ENCODE data around the gene SRRM3.
A peak's percentile ranks its signal among the peaks of the same experiment; 100 is the strongest.
"Not testable (repeated sequence)": the region's sequence is repeated elsewhere in the genome, so short reads cannot be mapped to it uniquely, and the experiment has no call there.

Gene SRRM3

DNA sequence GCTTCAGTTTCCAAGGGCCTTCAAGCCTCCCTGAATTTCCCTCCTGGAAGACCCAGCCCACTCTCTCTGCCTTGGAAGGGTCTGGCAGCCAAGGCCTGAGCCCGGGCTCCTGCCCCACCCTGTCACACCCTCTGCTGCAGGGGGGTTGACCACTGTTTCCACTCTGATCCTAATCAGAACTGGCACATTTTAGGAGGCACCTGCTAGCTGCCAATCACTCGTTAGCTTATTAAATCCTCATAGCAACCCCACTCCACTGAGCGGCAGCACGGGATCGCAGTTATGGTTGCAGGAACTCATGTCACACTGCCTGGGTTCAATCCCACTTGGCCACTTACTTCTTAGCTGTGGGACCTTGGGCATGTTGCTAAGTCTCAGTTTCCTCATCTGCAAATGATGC, 113.7 kb downstream of the SRRM3 start:
- peak; percentile 52 for DNase-seq (ENCODE audit: low spot score)

DNA sequence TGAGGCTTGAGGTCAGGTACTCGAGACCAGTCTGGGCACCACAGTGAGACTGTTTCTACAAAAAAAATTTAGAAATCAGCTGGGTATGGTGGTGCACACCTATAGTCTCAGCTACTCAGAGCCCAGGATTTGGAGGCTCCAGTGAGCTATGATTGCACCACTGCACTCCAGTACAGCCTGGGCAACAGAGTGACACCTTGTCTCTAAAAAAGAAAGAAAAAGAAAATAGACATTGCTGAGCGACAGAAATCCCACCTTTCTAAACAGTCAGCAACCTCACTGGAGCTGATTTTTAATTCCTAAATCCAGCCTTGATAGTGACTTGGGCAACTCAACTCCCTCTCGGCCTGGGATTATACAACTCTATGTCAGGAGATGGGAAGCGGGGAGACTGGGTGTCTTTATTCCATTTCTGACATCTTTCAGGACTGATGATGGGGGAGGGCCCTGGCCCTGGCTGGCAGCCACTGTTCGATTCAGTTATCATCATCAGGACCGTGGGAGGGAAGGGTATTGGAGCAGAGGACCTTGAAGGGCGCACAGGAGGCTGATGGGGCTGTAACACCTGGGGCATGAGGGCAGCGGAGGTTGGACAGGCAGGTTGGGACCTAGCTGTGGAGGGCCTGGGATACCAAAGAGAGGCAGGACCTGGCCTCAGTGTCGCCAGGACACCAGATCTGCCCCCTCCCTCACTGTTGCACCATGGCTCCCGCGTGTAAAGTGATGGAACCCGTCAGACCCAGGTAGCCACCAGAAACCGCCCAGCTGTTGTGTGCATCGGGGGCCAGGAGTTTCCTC, 115.5 kb downstream of the SRRM3 start:
- no peak for DNase-seq (ENCODE audit: low spot score)

DNA sequence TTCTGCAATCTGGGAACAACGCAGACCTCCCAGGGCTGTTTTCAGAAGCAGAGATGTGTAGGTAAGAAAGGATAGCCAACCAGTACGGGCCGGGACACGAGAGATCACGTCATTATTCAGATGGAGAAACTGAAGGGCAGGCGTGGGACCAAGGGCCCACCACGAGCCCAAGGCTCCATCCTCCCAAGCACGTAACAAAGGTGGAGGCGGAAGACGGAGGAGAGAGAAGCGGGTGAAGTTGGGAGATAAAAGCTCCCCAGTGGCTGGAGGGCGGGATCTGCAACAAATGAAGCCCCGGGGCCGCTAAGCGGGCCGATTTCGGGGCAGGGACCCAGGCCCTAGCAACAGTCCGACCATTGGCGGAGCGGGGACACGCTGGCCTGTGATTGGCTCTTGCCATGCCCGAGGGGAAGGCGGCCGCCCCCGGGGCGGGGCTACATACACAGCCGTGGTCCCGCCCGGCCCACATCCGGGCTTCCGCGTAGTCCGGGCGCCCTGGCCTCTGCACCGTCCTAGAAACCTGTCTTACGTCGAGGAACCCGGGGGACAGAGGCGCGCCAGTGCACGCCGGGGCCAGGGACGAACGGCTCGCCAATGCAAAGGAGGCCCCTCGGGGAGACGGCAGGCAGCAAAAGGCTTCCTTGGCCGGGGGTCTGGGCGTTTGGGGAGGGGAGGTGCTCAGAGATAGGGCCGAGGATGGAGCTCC, 116.2 kb downstream of the SRRM3 start:
- DNase-seq (ENCODE audit: low spot score): peak; percentile 95

DNA sequence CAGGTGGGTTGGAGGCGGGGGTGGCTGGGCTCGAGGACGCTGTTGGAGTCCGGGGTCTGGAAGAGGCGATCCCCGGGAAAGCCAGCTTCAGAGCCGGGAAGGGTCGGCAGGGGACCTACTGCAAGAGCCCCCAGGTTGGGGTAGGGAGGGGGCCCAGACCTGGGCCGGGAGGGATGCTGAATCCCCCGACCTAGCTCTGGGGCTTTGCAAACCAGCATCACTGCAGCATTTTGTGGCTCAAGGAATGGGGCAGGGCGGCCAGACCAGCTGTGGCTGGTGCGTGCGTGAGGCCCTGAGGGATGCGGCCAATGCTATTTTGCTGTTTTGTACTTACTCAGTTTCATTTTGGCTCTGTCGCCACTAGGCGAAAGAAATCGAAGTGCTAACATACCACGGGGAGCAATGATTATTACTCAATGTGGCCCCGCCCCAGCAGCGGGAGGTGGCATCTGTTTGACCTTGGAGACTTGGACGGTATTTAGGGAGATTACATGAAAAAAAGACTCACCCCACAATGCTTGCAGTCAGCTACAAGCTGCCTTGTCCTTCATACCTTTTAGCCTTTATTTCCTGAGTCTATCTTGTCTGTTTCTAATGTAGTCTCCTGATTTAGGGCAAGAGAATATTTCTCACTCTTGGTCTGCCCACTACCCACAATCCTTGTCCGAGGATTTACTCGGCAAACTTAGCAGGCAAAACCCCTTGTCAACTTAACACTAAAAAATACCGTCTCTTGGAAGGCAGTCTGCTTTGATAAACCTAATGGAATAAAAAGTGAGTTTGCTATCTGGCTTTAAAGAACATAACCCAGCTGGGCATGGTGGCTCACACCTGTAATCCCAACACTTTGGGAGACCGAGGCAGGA, 117.0 kb downstream of the SRRM3 start:
- peak; percentile 88 for DNase-seq (ENCODE audit: low spot score)

DNA sequence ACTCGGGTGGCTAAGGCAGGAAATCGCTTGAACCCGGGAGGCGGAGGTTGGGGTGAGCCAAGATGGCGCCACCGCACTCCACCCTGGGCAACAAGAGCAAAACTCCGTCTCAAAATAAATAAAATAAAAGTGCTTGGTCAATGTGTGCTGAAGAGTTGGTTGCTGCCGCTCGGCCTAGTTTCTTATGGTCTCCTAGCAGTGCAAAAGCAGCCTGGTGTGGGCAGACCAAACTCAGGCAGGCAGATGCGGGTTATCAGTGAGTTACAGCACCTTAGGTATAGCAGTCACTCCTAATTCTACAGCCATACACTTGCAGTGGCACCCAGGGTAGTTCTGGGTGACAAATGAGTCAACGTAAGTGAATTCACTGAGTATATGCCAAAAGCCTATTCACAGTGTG, 123.4 kb downstream of the SRRM3 start:
- DNase-seq (ENCODE audit: low spot score): peak; percentile 46

DNA sequence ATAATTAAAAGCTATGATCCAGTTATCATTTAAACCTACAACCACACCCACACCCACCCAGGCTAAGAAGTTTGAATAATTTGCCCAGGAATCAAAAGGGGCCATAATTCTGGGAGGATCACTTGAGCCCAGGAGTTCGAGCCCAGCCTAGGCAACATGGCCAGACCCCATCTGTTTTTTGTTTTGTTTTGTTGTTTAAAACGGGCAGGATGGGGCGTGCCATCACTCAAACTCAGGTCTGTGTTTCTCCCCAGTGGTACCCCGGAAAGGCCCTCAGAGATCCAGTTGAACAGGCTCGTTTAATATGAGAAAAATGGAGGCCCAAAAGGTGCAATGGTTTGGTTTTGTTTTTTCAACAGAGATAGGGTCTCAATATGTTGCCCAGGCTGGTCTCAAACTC, 124.1 kb downstream of the SRRM3 start:
- DNase-seq (ENCODE audit: low spot score): no peak

DNA sequence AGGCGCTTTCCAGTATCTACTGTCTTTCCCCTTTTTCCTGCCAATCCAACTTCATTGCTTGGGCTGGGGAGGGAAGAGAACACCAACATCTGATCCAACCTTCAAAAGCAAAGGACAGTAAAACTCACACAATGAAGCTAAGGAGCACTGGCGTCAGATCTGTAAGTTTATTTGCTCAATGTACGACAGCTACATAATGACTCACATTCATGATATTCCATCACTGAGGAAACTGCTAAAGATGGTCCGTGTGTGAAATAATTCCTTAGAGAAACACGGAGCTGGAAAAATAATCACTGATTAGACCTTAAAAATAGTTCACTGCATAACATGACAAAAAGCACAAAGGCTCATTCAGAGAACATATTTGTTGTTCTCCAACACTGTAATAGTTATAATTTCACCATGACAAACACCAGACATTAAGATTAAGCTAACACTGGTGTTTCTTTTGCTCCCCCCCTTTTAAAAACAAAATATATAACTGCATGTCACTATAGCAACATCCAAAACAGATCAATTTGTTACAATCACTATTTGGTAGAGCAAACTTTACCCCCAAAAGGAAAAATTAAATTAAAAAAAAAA, 125.0 kb downstream of the SRRM3 start:
- DNase-seq (ENCODE audit: low spot score): no peak

DNA sequence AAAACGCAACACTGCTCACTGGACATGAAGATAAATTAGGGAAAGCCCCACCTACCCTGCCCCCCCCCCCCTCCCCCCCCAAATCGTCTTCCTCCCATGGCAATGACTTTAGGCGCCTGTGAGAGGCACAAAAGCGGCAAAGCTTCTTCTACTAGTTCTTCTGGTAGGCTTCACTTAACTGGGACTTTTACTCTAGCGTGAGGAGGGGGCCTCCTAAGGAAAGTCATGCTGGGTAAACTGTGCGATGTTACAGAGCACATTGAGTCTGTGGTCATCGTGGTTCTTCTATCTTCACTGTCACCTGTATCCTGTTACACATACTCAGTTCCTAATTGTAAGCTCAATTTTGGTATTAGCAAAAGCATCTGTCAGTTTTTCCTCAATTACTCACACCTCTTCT, 125.9 kb downstream of the SRRM3 start:
- DNase-seq (ENCODE audit: low spot score): no peak

DNA sequence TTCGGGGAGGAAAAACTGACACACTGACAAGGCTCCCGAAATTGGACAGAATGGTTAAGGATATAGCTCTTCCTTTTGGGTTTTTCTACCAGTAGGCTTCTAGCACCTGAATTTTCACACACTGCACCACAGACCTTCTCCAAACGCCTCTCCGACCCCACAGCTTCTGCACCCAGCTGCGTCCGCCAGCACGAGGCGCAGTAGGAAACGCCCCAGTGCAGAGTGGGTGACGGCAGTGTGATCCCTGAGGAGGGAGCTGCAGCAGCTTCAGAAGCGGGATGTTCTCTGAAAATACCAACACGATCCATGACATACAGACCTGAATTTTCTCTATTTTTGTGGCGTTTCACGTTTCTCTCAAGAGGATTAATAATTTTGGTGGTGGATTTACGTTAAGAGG, 126.7 kb downstream of the SRRM3 start:
- no peak for DNase-seq (ENCODE audit: low spot score)

DNA sequence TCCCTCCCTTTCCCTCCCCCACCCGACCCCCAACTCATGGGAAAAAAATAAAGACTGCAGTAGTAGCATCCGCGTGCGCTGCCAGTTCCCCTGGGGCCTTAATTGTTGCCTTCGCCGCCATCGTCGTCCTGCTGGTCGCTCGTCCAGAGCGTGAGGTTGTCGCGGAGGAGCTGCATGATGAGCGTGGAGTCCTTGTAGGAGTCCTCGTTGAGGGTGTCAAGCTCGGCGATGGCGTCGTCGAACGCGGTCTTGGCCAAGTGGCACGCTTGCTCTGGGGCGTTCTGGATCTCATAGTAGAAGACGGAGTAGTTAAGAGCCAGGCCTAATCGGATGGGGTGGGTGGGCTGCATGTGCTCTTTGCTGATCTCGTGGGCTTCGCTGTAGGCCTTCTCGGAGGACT, 127.8 kb downstream of the SRRM3 start:
- DNase-seq (ENCODE audit: low spot score): no peak

DNA sequence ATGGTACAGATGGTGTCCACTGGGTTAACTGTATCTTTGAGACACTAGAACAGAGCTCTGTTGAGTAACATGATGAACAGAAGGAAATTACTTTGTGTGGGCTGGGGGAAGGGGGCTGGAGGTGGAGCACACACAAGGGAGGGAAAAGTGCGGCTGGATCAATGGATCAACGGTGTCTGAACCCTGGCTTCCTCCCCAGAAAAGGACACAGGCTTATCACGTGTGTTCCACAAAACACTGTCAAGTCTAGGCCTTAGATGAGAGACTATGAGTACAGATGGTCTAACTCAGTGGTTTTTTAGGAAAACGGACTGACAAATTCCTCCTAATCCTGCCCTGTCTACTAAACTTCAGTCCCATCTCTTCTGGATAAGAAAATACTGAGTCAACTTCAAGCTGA, 128.6 kb downstream of the SRRM3 start:
- DNase-seq (ENCODE audit: low spot score): no peak

DNA sequence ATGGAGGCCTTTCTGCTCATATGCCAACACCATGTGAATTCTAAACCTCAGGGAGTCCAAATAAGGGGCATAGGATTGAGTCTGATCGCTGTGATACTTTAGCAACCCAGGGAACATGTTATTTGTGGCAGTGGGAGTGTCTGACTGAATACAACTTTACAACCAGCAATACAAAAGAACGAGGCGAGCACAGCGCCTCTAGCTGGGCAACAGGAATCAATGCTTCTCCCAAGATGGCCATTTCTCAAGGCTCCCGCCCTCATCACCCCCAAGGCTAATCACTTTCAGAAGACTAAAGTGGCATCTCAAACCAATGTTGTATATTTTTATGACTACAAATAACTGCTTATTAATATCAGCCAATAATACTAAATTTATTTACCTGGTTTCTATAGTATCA, 129.0 kb downstream of the SRRM3 start:
- DNase-seq (ENCODE audit: low spot score): no peak

DNA sequence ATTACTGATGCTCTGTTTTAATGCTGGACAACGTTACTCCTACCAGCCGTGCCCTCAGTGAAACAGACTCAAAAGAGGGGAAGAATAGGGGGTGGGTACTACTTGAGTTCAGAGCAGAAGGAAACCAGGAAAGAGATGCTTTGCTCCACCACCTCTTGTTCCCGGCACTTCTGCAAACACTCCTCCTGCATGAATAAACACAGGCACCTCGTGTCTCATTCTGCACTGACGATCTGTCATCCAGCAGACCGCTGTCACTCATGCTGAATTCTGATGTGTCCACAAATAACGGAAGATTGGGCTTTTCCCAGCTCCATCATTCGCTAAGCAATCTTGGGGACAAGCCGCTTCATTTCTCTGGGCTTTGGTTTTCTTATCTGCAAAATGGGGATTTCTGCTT, 130.4 kb downstream of the SRRM3 start:
- no peak for DNase-seq (ENCODE audit: low spot score)

DNA sequence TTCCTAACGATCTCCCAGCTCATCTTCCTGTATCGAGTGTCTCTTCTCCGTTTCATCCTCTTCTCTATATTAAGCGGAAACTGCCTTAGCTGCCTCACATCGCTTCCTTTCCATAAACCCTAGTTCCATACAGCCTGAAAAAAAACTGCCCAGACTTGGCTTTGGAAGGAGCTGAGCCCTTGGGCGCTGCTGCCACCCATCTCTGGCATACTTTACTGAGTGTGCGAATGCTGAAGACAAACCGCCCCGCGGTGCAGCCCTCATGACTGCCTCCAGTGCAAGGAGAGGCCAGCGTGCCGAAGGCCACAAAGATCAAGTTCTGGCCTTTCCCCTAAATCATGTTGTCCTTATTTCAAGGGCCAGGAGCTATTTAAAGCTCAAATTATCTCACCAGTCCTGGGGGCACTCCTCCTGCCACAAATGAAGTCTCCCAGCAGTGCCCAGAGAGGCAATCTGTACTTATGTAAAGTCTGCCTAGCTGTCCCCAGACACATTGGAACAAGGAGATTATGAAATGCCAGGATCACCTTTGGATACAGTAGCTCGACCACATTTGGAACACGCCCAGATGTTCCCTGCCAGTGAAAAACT, 131.9 kb downstream of the SRRM3 start:
- no peak for DNase-seq (ENCODE audit: low spot score)

DNA sequence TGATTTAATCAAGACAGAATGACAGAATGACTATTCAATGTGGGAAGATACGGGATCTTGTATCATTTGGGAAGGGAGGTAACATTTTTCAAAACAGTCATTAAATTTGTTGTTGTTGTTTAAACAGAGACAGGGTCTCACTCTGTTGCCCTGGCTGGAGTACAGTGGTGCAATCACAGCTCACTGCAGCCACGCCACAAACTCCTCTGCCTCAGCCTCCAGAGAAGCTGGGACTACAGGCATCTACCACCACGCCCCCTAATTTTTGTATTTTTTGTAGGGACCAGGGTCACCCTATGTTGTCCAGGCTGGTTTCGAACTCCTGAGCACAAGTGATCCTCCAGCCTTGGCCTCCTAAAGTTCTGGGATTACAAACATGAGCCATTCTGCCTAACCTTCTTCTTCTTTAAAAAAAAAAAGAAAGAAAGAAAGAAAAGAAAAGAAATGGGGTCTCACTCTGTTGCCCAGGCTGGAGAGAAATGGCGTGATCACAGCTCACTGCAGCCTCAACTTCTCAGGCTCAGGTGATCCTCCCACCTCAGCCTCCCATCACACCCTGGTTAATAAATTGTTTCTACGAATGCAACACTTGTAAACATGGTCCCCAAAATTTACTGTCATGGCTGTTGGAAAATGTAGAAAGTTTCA, 132.7 kb downstream of the SRRM3 start:
- DNase-seq (ENCODE audit: low spot score): no peak

DNA sequence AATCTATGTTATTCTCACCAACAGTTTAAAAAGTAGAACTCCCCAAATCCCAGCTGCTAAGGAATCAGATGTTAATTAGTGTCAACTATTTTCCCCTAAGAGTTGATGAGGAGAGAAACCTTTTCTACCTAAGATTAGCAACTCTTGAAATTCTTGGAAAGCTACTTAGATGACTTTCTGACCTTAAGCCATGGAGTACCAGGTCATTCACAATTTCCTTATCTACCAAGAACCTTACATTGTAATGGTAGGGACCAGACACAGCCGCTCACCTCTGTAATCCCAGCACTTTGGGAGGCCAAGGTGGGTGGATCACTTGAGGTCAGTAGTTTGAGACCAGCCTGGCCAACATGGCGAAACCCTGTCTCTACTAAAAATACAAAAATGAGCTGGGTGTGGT, 133.7 kb downstream of the SRRM3 start:
- not testable (repeated sequence) for DNase-seq (ENCODE audit: low spot score)

DNA sequence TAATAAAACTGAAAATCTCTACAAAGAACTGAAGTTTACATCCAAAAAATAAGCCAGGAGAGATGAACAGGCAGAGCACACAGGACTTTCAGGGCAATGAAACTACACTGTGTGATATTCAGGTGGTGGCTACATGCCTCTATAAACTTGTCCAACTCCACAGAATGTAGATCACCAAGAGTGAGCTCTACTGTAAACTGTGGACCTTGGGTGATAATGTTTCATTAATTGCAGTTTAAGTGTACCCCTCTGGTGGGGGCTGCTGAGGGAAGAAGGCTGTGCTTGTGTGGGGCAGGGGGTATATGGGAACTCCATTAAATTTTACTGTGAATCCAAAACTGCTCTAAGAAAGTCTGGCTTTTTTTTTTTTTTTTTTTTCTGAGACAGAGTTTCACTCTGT, 134.4 kb downstream of the SRRM3 start:
- DNase-seq (ENCODE audit: low spot score): no peak
